GM23248 (cell line): ENCODE measurements around the gene METAP1. TPM values are rescaled to one million over a fixed set of nuclear protein-coding genes. Genes with fewer than 3 reads are reported as not detected.
A peak's percentile ranks its signal among the peaks of the same experiment; 100 is the strongest.

Source experiments
- DNase-seq: peaks from one replicate; pipeline ENCODE4 v3.0.0-alpha.2; 2015
- H2AFZ ChIP-seq: fragments of 200-600 bp; sonication (generic); 2 replicates; pipeline ENCODE4 v1.6.1; 2016; ENCODE audit warnings: antibody characterized with exemption
- H3F3A ChIP-seq: fragments of 200-600 bp; sonication (generic); 2 replicates; pipeline ENCODE4 v1.6.1; 2016; ENCODE audit warnings: mild to moderate bottlenecking, antibody characterized with exemption, mixed run types; ENCODE audit not compliant: insufficient read depth
- H3K27ac ChIP-seq: fragments of 200-600 bp; sonication (generic); 2 replicates; pipeline ENCODE4 v1.5.1; 2016; ENCODE audit warnings: mild to moderate bottlenecking
- H3K27me3 ChIP-seq: fragments of 200-600 bp; sonication (generic); replicated peaks from 2 replicates; pipeline ENCODE4 v1.6.1; 2016; ENCODE audit warnings: mild to moderate bottlenecking; ENCODE audit not compliant: insufficient read depth
- H3K36me3 ChIP-seq: fragments of 200-600 bp; sonication (generic); 2 replicates; pipeline ENCODE4 v1.6.1; 2016; ENCODE audit warnings: low read depth, mild to moderate bottlenecking
- H3K4me1 ChIP-seq: fragments of 200-600 bp; sonication (generic); 2 replicates; pipeline ENCODE4 v1.6.1; 2016; ENCODE audit warnings: mild to moderate bottlenecking; ENCODE audit not compliant: insufficient read depth
- H3K4me2 ChIP-seq: fragments of 200-600 bp; sonication (generic); one replicate; pipeline ENCODE4 v1.6.1; 2016; ENCODE audit warnings: mild to moderate bottlenecking; ENCODE audit not compliant: unreplicated experiment
- H3K4me3 ChIP-seq: fragments of 200-600 bp; sonication (generic); 2 replicates; pipeline ENCODE4 v1.5.1; 2016; ENCODE audit warnings: mild to moderate bottlenecking
- H3K79me2 ChIP-seq: fragments of 200-600 bp; sonication (generic); 2 replicates; pipeline ENCODE4 v1.6.1; 2016; ENCODE audit warnings: mild to moderate bottlenecking; ENCODE audit not compliant: insufficient read depth
- H3K9ac ChIP-seq: fragments of 200-600 bp; sonication (generic); 2 replicates; pipeline ENCODE4 v1.6.1; 2016; ENCODE audit warnings: mild to moderate bottlenecking
- H3K9me2 ChIP-seq: fragments of 200-600 bp; sonication (generic); 2 replicates; pipeline ENCODE4 v1.6.1; 2016; ENCODE audit warnings: mixed run types, mild to moderate bottlenecking, moderate library complexity; ENCODE audit not compliant: insufficient read depth
- H3K9me3 ChIP-seq: fragments of 200-600 bp; sonication (generic); one replicate; pipeline ENCODE4 v1.6.1; 2017; ENCODE audit warnings: low read depth
- H4K20me1 ChIP-seq: fragments of 200-600 bp; sonication (generic); 2 replicates; pipeline ENCODE4 v1.6.0; 2016; ENCODE audit not compliant: insufficient read depth
- EZH2 ChIP-seq: fragments of 200-600 bp; sonication (generic); IDR thresholded peaks from 2 replicates; pipeline ENCODE4 v1.6.1; 2018; ENCODE audit warnings: antibody characterized with exemption, mild to moderate bottlenecking; ENCODE audit not compliant: insufficient read depth, poor library complexity, severe bottlenecking
- EZH2phosphoT487 ChIP-seq: fragments of 200-600 bp; sonication (generic); IDR thresholded peaks from 2 replicates; pipeline ENCODE4 v1.6.1; 2018; ENCODE audit warnings: antibody characterized with exemption, moderate library complexity, mild to moderate bottlenecking, low read depth; ENCODE audit not compliant: insufficient read depth
- WGBS, 2 experiments: methylation state at CpG; one replicate each; pipeline ENCODE4 v1.1.6; 2015 to 2017; ENCODE audit warnings: low lambda C conversion rate in 2 of 2, low coverage in 1 of 2; ENCODE audit errors: missing lambda C conversion rate in 2 of 2; 5-methylcytosine and 5-hydroxymethylcytosine counted together
- in situ Hi-C: fragments of 300-500 bp; cut with MboI; formaldehyde crosslinking; loops from 2 replicates; pipeline ENCODE4 v1.15.0; 2020
- polyA plus RNA-seq: library from polyadenylated mRNA; unstranded; fragments of >200 nt; fragmentation: Nextera tagmentation; extraction: Ambion mirVana; gene quantifications from 2 replicates; pipeline ENCODE4 v1.2.1, GENCODE V29; 2016
- total RNA-seq: library from RNA; depleted of rRNA; stranded (reverse); fragments of >200 nt; shearing (Covaris generic); gene quantifications from 2 replicates; pipeline ENCODE4 v1.2.3, GENCODE V29; 2014

METAP1 gene
- total and polyA plus RNA-seq, 2 experiments from 2014 or later, result 33.3 to 59.2 TPM

GRCh38 chr4:99043346-99043745, 47.8 kb downstream of the METAP1 start:
- H3K9me2 ChIP-seq, result no peaks in the 10 kb centered on the region
- H3K4me3 ChIP-seq, result no peak overlapping the region
- H3K4me2 ChIP-seq, result no peak overlapping the region
- H3K79me2 ChIP-seq, result peaks cover 9% of the 10 kb centered on the region; the same call in 1 of the 2 replicates
- H3K9ac ChIP-seq, result no peak overlapping the region
- in situ Hi-C loops, result no loop called here
- no peaks in the 10 kb centered on the region for H3K9me3 ChIP-seq
- H3K27ac ChIP-seq, result no peak overlapping the region
- no peaks in the 10 kb centered on the region for H3K4me1 ChIP-seq
- H3F3A ChIP-seq, result no peaks in the 10 kb centered on the region
- H4K20me1 ChIP-seq, result no peaks in the 10 kb centered on the region
- TF ChIP-seq EZH2, result no peak
- WGBS, 2 experiments, result 74 to 78% methylated on average over 2 of the region's 2 CpGs
- H2AFZ ChIP-seq, result no peak overlapping the region
- no peaks in the 10 kb centered on the region for H3K27me3 ChIP-seq
- H3K36me3 ChIP-seq, result peaks cover 16% of the 10 kb centered on the region
- DNase-seq, result no peak

- H2AFZ ChIP-seq, result no peak overlapping the region
- H3K9me2 ChIP-seq, result no peaks in the 10 kb centered on the region
- no peaks in the 10 kb centered on the region for H3K9me3 ChIP-seq
- H3K27me3 ChIP-seq, result no peaks in the 10 kb centered on the region
- H3K4me1 ChIP-seq, result no peaks in the 10 kb centered on the region
- H3K79me2 ChIP-seq, result 0 out of 2 replicates have a peak, but pooled peaks cover 21% of the 10 kb centered on the region
- TF ChIP-seq EZH2, result no peak
- no peak overlapping the region for H3K4me2 ChIP-seq
- no peaks in the 10 kb centered on the region for H4K20me1 ChIP-seq
- in situ Hi-C loops, result no loop called here
- peaks cover 26% of the 10 kb centered on the region for H3K36me3 ChIP-seq
- no peak for DNase-seq
- H3K27ac ChIP-seq, result no peak overlapping the region
- 96 to 100% methylated on average over 2 of the region's 2 CpGs for WGBS, 2 experiments
- H3K9ac ChIP-seq, result no peak overlapping the region
- H3F3A ChIP-seq, result no peaks in the 10 kb centered on the region; the same call in 1 of the 2 replicates
- no peak overlapping the region for H3K4me3 ChIP-seq
Measured at GRCh38 chr4:99047710-99048109, 52.2 kb downstream of the METAP1 start.

GRCh38 chr4:99052902-99053301, 57.4 kb downstream of the METAP1 start:
- peaks cover 8% of the 10 kb centered on the region for H3F3A ChIP-seq
- no peak overlapping the region for H3K4me2 ChIP-seq
- TF ChIP-seq EZH2 (no peak), EZH2phosphoT487 (no peak)
- H3K9me2 ChIP-seq, result no peaks in the 10 kb centered on the region
- H3K36me3 ChIP-seq, result peaks cover 30% of the 10 kb centered on the region
- H3K27ac ChIP-seq, result peak overlapping the region; percentile 21; the same call in 1 of the 2 replicates
- H3K9me3 ChIP-seq, result no peaks in the 10 kb centered on the region
- peaks cover 28% of the 10 kb centered on the region; the same call in 1 of the 2 replicates for H3K79me2 ChIP-seq
- no peaks in the 10 kb centered on the region for H3K27me3 ChIP-seq
- no peak overlapping the region for H3K9ac ChIP-seq
- no peaks in the 10 kb centered on the region for H4K20me1 ChIP-seq
- in situ Hi-C loops, result no loop called here
- H3K4me1 ChIP-seq, result peaks cover 10% of the 10 kb centered on the region
- peak; percentile 42 for DNase-seq
- no peak overlapping the region for H2AFZ ChIP-seq
- no peak overlapping the region for H3K4me3 ChIP-seq

GRCh38 chr4:99054428-99054994, 59.0 kb downstream of the METAP1 start:
- Histone ChIP-seq H3K4me1 (peaks cover 19% of the 10 kb centered on the region), H4K20me1 (no peaks in the 10 kb centered on the region), H3K9ac (no peak overlapping the region), H3K4me2 (no peak overlapping the region), H3F3A (peaks cover 17% of the 10 kb centered on the region), H3K79me2 (peaks cover 29% of the 10 kb centered on the region; the same call in 1 of the 2 replicates), H2AFZ (no peak overlapping the region), H3K27me3 (no peaks in the 10 kb centered on the region), H3K4me3 (no peak overlapping the region), H3K27ac (no peak overlapping the region), H3K9me2 (no peaks in the 10 kb centered on the region), H3K36me3 (peaks cover 23% of the 10 kb centered on the region), H3K9me3 (no peaks in the 10 kb centered on the region)
- TF ChIP-seq EZH2 (no peak), EZH2phosphoT487 (no peak)
- no peak for DNase-seq
- 26 to 32% methylated on average over 3 of the region's 3 CpGs for WGBS, 2 experiments
- in situ Hi-C loops, result no loop called here

- Histone ChIP-seq H3K4me3 (no peak overlapping the region), H3K9me2 (no peaks in the 10 kb centered on the region), H3K4me2 (no peak overlapping the region), H3K36me3 (peaks cover 3% of the 10 kb centered on the region), H3K9me3 (no peaks in the 10 kb centered on the region), H3K9ac (no peak overlapping the region), H3K4me1 (peaks cover 47% of the 10 kb centered on the region), H2AFZ (no peak overlapping the region), H3F3A (peaks cover 37% of the 10 kb centered on the region), H4K20me1 (no peaks in the 10 kb centered on the region), H3K27me3 (no peaks in the 10 kb centered on the region), H3K79me2 (peaks cover 24% of the 10 kb centered on the region; the same call in 1 of the 2 replicates), H3K27ac (no peak overlapping the region)
- WGBS, 2 experiments, result 83 to 86% methylated on average over 2 of the region's 2 CpGs
- DNase-seq, result no peak
- TF ChIP-seq EZH2, result no peak
- TF ChIP-seq EZH2phosphoT487, result no peak
- in situ Hi-C loops, result no loop called here
Measured at GRCh38 chr4:99058228-99058627, 62.7 kb downstream of the METAP1 start.
